ENCODE data around the gene GPC5.

Gene GPC5

GRCh38 chr13:92775658-92776057 lies 1377.2 kb downstream of the GPC5 start:
- no peak for DNase-seq (ENCODE audit: low spot score)

GRCh38 chr13:92781965-92782690 lies 1383.7 kb downstream of the GPC5 start:
- H3K4me3 ChIP-seq: no peak overlapping the region
- DNase-seq (ENCODE audit: low spot score): no peak
- TF ChIP-seq CTCF (IDR thresholded peaks at IDR 0.05): no peak
- H3K27ac ChIP-seq: no peak overlapping the region

More at GRCh38 chr13:92775658-92776057, 1377.2 kb downstream of the GPC5 start:
- no peak for TF ChIP-seq CTCF (IDR thresholded peaks at IDR 0.05)
- Histone ChIP-seq H3K4me3 (no peak overlapping the region), H3K27ac (no peak overlapping the region)

GRCh38 chr13:92802776-92803175 lies 1404.4 kb downstream of the GPC5 start:
- Histone ChIP-seq H3K27ac (no peak overlapping the region), H3K4me3 (no peak overlapping the region)
- DNase-seq (ENCODE audit: low spot score): no peak
- no peak for TF ChIP-seq CTCF (IDR thresholded peaks at IDR 0.05)

- Histone ChIP-seq H3K4me3 (no peak overlapping the region), H3K27ac (peak overlapping the region in 1 of 2 donors; percentile 8)
- no peak for DNase-seq (ENCODE audit: low spot score)
- TF ChIP-seq CTCF (IDR thresholded peaks at IDR 0.05): no peak
These were observed 1405.9 kb downstream of the GPC5 start for GRCh38 chr13:92804346-92804745.

- DNase-seq (ENCODE audit: low spot score): no peak
- Histone ChIP-seq H3K4me3 (no peak overlapping the region), H3K27ac (peak overlapping the region in 1 of 2 donors; percentile 8)
- TF ChIP-seq CTCF (IDR thresholded peaks at IDR 0.05): no peak
These were observed 1406.5 kb downstream of the GPC5 start for GRCh38 chr13:92804926-92805325.

- H3K27ac ChIP-seq: peak overlapping the region in 1 of 2 donors; percentile 56
- no peak for TF ChIP-seq CTCF (IDR thresholded peaks at IDR 0.05)
- peak overlapping the region; percentile 60 for H3K4me3 ChIP-seq
- no peak for DNase-seq (ENCODE audit: low spot score)
These were observed 1407.3 kb downstream of the GPC5 start for GRCh38 chr13:92805766-92806165.

GRCh38 chr13:92806215-92806614 lies 1407.8 kb downstream of the GPC5 start:
- DNase-seq (ENCODE audit: low spot score): no peak
- TF ChIP-seq CTCF (IDR thresholded peaks at IDR 0.05): no peak
- Histone ChIP-seq H3K4me3 (peak overlapping the region; percentile 60), H3K27ac (peak overlapping the region in 1 of 2 donors; percentile 56)
